MM.1S (cell line): ENCODE measurements around the gene STARD3.

ENCODE experiments used
- DNase-seq: peaks from one replicate; pipeline ENCODE4 v3.0.0-alpha.2; 2015
- H2AFZ ChIP-seq: fragments of 300-600 bp; sonication (generic); 2 replicates; pipeline ENCODE4 v1.6.0; 2016; ENCODE audit warnings: antibody characterized with exemption, low read length
- H3F3A ChIP-seq: fragments of 300-600 bp; sonication (generic); 2 replicates; pipeline ENCODE4 v1.6.1; 2016; ENCODE audit warnings: mild to moderate bottlenecking, antibody characterized with exemption, low read length, moderate library complexity, mixed read lengths; ENCODE audit not compliant: insufficient read depth
- H3K27ac ChIP-seq: fragments of 300-600 bp; sonication (generic); 2 replicates; pipeline ENCODE4 v1.5.1; 2016; ENCODE audit warnings: mild to moderate bottlenecking, low read length
- H3K27me3 ChIP-seq: fragments of 300-600 bp; sonication (generic); replicated peaks from 2 replicates; pipeline ENCODE4 v1.6.0; 2016; ENCODE audit warnings: low read length; ENCODE audit not compliant: insufficient read depth
- H3K36me3 ChIP-seq: fragments of 300-600 bp; sonication (generic); replicated peaks from 2 replicates; pipeline ENCODE4 v1.6.1; 2016; ENCODE audit warnings: mild to moderate bottlenecking, low read length, mixed read lengths; ENCODE audit not compliant: insufficient read depth
- H3K4me1 ChIP-seq: fragments of 300-600 bp; sonication (generic); 2 replicates; pipeline ENCODE4 v1.6.1; 2016; ENCODE audit warnings: low read length, mixed read lengths
- H3K4me2 ChIP-seq: fragments of 300-600 bp; sonication (generic); 2 replicates; pipeline ENCODE4 v1.6.0; 2016; ENCODE audit warnings: low read depth, low read length
- H3K4me3 ChIP-seq: fragments of 300-600 bp; sonication (generic); 2 replicates; pipeline ENCODE4 v1.5.1; 2016; ENCODE audit warnings: low read length, mixed read lengths
- H3K79me2 ChIP-seq: fragments of 300-600 bp; sonication (generic); 2 replicates; pipeline ENCODE4 v1.6.1; 2016; ENCODE audit warnings: mixed run types, low read length, mixed read lengths
- H3K9ac ChIP-seq: fragments of 300-600 bp; sonication (generic); 2 replicates; pipeline ENCODE4 v1.6.1; 2016; ENCODE audit warnings: low read length, mixed read lengths
- H3K9me2 ChIP-seq: fragments of 300-600 bp; sonication (generic); replicated peaks from 2 replicates; pipeline ENCODE4 v1.6.1; 2016; ENCODE audit warnings: mild to moderate bottlenecking, low read length, mixed read lengths; ENCODE audit not compliant: insufficient read depth
- H3K9me3 ChIP-seq: fragments of 300-600 bp; sonication (generic); replicated peaks from 2 replicates; pipeline ENCODE4 v1.6.1; 2016; ENCODE audit warnings: mild to moderate bottlenecking, low read length, mixed read lengths; ENCODE audit not compliant: insufficient read depth
- H4K20me1 ChIP-seq: fragments of 300-600 bp; sonication (generic); 2 replicates; pipeline ENCODE4 v1.6.1; 2016; ENCODE audit warnings: mild to moderate bottlenecking, low read length, moderate library complexity, mixed read lengths; ENCODE audit not compliant: insufficient read depth
- EZH2 ChIP-seq: fragments of 300-600 bp; sonication (generic); optimal IDR thresholded peaks from 2 replicates; pipeline ENCODE3; 2017; ENCODE audit warnings: low read depth, mild to moderate bottlenecking, antibody characterized with exemption, low read length, mixed read lengths
- EZH2phosphoT487 ChIP-seq: fragments of 300-600 bp; sonication (generic); IDR thresholded peaks from 2 replicates; pipeline ENCODE4 v1.6.1; 2018; ENCODE audit warnings: antibody characterized with exemption, low read length
- TF ChIP-seq, protein P1 (sequence below): fragments of 300-600 bp; sonication (generic); IDR thresholded peaks from 2 replicates; pipeline ENCODE4 v1.5.1; 2016; ENCODE audit warnings: antibody characterized with exemption, low read length, mixed read lengths

STARD3 gene

GRCh38 chr17:39661744-39662541 lies 25.0 kb downstream of the STARD3 start:
- Histone ChIP-seq H3K4me2 (no peak overlapping the region), H3K4me3 (no peak overlapping the region), H3K36me3 (no peaks in the 10 kb centered on the region), H2AFZ (no peak overlapping the region), H4K20me1 (no peaks in the 10 kb centered on the region), H3K27ac (no peak overlapping the region), H3K9ac (no peak overlapping the region), H3K9me2 (no peaks in the 10 kb centered on the region), H3K9me3 (no peaks in the 10 kb centered on the region), H3F3A (no peaks in the 10 kb centered on the region), H3K4me1 (no peaks in the 10 kb centered on the region), H3K27me3 (peaks cover 6% of the 10 kb centered on the region), H3K79me2 (no peaks in the 10 kb centered on the region)
- no peak for DNase-seq
- TF ChIP-seq EZH2 (no peak), EZH2phosphoT487 (no peak)
- TF ChIP-seq, protein P1, sequence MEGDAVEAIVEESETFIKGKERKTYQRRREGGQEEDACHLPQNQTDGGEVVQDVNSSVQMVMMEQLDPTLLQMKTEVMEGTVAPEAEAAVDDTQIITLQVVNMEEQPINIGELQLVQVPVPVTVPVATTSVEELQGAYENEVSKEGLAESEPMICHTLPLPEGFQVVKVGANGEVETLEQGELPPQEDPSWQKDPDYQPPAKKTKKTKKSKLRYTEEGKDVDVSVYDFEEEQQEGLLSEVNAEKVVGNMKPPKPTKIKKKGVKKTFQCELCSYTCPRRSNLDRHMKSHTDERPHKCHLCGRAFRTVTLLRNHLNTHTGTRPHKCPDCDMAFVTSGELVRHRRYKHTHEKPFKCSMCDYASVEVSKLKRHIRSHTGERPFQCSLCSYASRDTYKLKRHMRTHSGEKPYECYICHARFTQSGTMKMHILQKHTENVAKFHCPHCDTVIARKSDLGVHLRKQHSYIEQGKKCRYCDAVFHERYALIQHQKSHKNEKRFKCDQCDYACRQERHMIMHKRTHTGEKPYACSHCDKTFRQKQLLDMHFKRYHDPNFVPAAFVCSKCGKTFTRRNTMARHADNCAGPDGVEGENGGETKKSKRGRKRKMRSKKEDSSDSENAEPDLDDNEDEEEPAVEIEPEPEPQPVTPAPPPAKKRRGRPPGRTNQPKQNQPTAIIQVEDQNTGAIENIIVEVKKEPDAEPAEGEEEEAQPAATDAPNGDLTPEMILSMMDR = no peak

DNA sequence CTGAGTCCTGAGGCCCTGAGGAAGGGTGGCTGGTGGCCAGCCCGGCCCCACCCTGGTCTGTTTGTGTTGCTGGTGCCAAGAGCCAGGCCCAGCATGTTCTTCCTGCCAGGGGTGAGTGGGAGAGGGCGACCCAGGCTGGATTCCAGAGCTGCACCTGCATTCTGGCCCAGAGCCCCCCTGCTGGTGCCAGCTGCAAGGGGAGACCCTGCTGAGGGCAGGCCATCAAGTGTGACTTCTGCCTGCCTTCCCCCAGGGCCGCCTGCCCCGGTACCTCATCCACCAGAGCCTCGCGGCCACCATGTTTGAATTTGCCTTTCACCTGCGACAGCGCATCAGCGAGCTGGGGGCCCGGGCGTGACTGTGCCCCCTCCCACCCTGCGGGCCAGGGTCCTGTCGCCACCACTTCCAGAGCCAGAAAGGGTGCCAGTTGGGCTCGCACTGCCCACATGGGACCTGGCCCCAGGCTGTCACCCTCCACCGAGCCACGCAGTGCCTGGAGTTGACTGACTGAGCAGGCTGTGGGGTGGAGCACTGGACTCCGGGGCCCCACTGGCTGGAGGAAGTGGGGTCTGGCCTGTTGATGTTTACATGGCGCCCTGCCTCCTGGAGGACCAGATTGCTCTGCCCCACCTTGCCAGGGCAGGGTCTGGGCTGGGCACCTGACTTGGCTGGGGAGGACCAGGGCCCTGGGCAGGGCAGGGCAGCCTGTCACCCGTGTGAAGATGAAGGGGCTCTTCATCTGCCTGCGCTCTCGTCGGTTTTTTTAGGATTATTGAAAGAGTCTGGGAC lies 25.8 kb downstream of the STARD3 start:
- TF ChIP-seq, protein P1 = no peak
- TF ChIP-seq EZH2phosphoT487 (no peak), EZH2 (no peak)

DNA sequence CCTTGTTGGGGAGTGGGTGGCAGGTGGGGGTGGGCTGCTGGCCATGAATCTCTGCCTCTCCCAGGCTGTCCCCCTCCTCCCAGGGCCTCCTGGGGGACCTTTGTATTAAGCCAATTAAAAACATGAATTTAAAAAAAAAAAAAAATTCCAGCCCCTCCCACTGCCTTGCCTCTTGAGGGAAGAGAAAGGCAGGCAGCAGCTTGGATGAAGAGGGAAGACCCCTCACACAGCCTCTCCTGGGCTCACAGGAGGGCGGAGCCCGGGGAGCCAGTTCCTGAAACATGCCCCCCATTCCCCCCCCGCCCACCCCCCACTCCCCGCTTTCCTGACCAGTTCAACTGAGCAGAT lies 26.4 kb downstream of the STARD3 start:
- DNase-seq = no peak
- H4K20me1 ChIP-seq = no peaks in the 10 kb centered on the region
- H3F3A ChIP-seq = no peaks in the 10 kb centered on the region
- H3K4me3 ChIP-seq = no peak overlapping the region
- H2AFZ ChIP-seq = no peak overlapping the region
- peaks cover 18% of the 10 kb centered on the region for H3K27me3 ChIP-seq
- H3K4me1 ChIP-seq = no peaks in the 10 kb centered on the region
- no peak overlapping the region for H3K9ac ChIP-seq
- TF ChIP-seq, protein P1 = no peak
- TF ChIP-seq EZH2phosphoT487 = no peak
- no peak for TF ChIP-seq EZH2
- H3K9me2 ChIP-seq = no peaks in the 10 kb centered on the region
- no peak overlapping the region for H3K27ac ChIP-seq
- H3K9me3 ChIP-seq = no peaks in the 10 kb centered on the region
- H3K79me2 ChIP-seq = no peaks in the 10 kb centered on the region
- H3K36me3 ChIP-seq = no peaks in the 10 kb centered on the region
- no peak overlapping the region for H3K4me2 ChIP-seq

More for the DNA sequence above, 25.8 kb downstream of the STARD3 start:
- no peak for DNase-seq
- Histone ChIP-seq H3K4me1 (no peaks in the 10 kb centered on the region), H3K27me3 (peaks cover 12% of the 10 kb centered on the region), H3K9me3 (no peaks in the 10 kb centered on the region), H3K9me2 (no peaks in the 10 kb centered on the region), H3K4me3 (no peak overlapping the region), H3K4me2 (no peak overlapping the region), H3K27ac (no peak overlapping the region), H2AFZ (no peak overlapping the region), H3F3A (no peaks in the 10 kb centered on the region), H3K9ac (no peak overlapping the region), H3K36me3 (no peaks in the 10 kb centered on the region), H3K79me2 (no peaks in the 10 kb centered on the region), H4K20me1 (no peaks in the 10 kb centered on the region)
